Activated effector memory CD4-positive, alpha-beta T cell treated with anti-CD3 and anti-CD28 coated beads, Interleukin-2, amount 50 U/mL, for 16 hours (primary cell): Measurements from ENCODE around the gene GLIPR2.
A peak's percentile ranks its signal among the peaks of the same experiment; 100 is the strongest.
"Not testable (repeated sequence)": the region's sequence is repeated elsewhere in the genome, so short reads cannot be mapped to it uniquely, and the experiment has no call there.

Source experiments
- DNase-seq: peaks from one replicate; pipeline ENCODE4 v3.0.0-alpha.2; 2020

Gene GLIPR2

GRCh38 chr9:36145970-36146369, 9.4 kb downstream of the GLIPR2 start:
- no peak for DNase-seq

GRCh38 chr9:36146651-36147050, 10.1 kb downstream of the GLIPR2 start:
- DNase-seq = no peak

- peak; percentile 64 for DNase-seq
These were observed 11.1 kb downstream of the GLIPR2 start for GRCh38 chr9:36147441-36148175.

GRCh38 chr9:36148311-36149051, 11.9 kb downstream of the GLIPR2 start:
- DNase-seq = peak; percentile 89

GRCh38 chr9:36149197-36149596, 12.7 kb downstream of the GLIPR2 start:
- DNase-seq = no peak

- no peak for DNase-seq
These were observed 14.2 kb downstream of the GLIPR2 start for GRCh38 chr9:36150574-36151315.

GRCh38 chr9:36151316-36152210, 15.0 kb downstream of the GLIPR2 start:
- peak; percentile 95 for DNase-seq

GRCh38 chr9:36152741-36153438, 16.4 kb downstream of the GLIPR2 start:
- DNase-seq = no peak

- no peak for DNase-seq
These were observed 17.2 kb downstream of the GLIPR2 start for GRCh38 chr9:36153746-36154145.

GRCh38 chr9:36154331-36154952, 17.9 kb downstream of the GLIPR2 start:
- no peak for DNase-seq

- no peak for DNase-seq
These were observed 19.6 kb downstream of the GLIPR2 start for GRCh38 chr9:36156116-36156515.

- no peak for DNase-seq
These were observed 21.6 kb downstream of the GLIPR2 start for GRCh38 chr9:36158122-36158521.

- no peak for DNase-seq
These were observed 22.4 kb downstream of the GLIPR2 start for GRCh38 chr9:36158917-36159316.

GRCh38 chr9:36159509-36159908, 23.0 kb downstream of the GLIPR2 start:
- not testable (repeated sequence) for DNase-seq

GRCh38 chr9:36160126-36160525, 23.6 kb downstream of the GLIPR2 start:
- DNase-seq = not testable (repeated sequence)

- DNase-seq = no peak
These were observed 24.7 kb downstream of the GLIPR2 start for GRCh38 chr9:36161187-36161586.

- DNase-seq = no peak
These were observed 25.7 kb downstream of the GLIPR2 start for GRCh38 chr9:36162211-36162738.

- no peak for DNase-seq
These were observed 26.7 kb downstream of the GLIPR2 start for GRCh38 chr9:36163049-36163785.

GRCh38 chr9:36163786-36164170, 27.2 kb downstream of the GLIPR2 start:
- no peak for DNase-seq

- DNase-seq = no peak
These were observed 27.8 kb downstream of the GLIPR2 start for GRCh38 chr9:36164372-36164771.
